GM18867 (cell line): ENCODE data around the gene SRP14.

Source experiments
- ATAC-seq: cut with Tn5 transposase; IDR thresholded peaks from one replicate; pipeline ENCODE4 v1.9.1; 2021; ENCODE audit warnings: mild to moderate bottlenecking, moderate library complexity; ENCODE audit not compliant: unreplicated experiment

The SRP14 gene

DNA sequence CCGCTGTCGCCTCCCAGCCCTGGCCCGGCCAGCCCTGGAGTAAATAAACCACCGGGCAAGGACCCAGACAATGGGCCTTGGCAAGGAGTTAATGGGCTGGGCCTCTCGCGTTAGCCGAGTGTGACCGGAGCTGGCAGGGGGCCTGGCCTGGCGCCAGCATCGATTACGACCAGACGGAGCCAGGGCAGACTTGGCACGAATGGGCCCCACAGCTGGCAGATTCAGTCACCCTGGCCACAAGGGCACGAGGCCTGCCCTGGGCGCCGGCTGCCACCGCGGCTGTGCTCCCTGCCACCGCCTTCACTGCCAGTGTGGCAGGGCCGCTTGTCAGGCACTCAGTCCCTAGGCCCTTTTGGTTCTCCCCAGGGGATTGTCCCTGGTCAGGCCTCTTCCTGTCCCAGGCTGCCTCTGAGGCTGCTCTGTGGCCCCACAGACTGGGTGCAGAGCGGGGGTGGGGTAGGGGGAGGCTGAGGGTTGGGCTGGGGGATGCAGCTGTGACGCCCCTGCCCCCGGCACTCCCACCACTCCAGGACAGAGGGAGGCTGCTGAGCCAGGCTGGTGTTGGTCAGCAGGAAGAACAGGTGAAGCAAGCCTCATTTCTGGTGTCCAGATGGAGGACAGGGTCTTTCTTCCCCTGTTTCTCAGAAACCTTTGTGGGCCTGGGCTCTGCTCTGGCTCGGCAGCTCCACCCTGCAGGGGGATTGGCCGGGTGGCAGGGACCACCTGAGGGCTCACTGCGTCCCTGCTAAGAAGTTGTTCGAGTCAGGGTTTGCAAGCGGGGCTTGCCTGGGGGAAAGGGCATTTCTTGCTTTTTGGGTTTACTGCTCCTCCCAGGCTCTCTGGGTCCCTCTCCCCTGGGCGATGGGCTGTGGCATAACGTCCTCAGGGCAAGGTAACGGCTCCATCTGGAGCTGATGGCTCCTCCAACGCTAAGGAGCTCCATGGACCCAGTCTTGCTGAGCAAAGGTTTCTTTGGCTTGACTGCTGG is 30.5 kb upstream of the SRP14 start:
- ATAC-seq, result peak; percentile 59

DNA sequence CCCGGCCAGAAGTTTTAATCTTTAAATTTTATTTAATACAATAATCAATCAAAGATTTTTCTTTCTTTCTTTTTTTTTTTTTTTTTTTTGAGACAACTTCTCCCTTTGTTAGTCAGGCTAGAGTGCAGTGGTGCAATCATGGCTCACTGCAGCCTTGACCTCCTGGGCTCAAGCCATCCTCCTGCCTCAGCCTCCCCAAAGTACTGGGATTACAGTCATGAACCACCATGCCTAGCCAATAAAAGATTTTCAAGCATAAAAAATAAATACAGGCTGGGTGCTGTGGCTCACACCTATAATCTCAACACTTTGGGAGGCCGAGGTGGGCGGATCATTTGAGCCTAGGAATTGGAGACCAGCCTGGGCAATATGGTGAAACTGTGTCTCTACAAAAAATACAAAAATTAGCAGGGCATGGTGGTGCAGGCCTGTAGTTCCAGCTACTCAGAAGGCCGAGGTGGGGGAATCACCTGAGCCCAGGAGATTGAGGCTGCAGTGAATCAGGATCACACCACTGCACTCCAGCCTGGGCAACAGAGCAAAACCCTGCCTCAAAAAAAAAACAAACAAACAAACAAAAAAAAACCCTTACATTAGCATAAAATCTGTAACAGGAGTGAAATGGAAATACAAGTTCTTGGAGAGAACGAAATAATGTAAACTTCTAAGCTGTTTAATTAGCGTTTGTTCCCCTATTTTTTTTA is 29.1 kb upstream of the SRP14 start:
- no peak for ATAC-seq

DNA sequence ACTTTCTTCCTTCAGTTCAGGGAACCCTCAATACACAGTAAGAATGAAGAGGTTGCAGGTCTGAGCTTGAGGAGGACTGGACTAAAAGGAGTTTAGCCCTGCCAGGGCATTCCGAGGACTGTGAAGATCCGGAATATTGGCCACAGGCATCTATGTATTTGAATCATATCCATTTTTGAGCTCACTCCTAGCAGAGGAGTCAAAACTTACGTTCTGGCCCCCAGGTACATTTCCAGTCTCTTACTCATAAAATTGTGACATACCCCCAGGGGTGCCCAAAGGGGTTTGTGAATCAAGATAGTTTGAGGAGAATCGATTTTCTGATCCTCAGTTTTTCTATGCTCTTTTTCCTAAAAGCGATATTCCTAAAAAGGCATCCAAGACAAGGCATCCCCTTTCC is 27.6 kb upstream of the SRP14 start:
- no peak for ATAC-seq

DNA sequence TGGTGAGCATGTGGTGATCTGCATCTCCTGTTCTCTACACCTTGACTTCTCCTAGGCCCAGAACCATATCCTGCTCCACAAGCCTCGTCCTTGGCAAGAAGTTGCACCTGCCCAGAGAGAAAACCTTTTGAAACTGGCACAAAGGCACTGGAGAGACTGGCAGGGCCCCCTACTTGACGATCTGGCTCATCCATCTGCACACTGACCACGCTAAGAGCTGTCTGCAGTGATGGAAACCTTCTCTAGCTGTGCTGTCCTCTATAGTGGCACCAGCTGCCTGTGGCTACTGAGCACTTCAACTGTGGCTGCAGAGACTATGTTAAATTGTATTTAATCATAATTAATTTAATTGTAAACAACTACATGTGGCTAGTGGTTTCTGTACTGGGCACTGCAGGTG is 26.2 kb upstream of the SRP14 start:
- no peak for ATAC-seq

DNA sequence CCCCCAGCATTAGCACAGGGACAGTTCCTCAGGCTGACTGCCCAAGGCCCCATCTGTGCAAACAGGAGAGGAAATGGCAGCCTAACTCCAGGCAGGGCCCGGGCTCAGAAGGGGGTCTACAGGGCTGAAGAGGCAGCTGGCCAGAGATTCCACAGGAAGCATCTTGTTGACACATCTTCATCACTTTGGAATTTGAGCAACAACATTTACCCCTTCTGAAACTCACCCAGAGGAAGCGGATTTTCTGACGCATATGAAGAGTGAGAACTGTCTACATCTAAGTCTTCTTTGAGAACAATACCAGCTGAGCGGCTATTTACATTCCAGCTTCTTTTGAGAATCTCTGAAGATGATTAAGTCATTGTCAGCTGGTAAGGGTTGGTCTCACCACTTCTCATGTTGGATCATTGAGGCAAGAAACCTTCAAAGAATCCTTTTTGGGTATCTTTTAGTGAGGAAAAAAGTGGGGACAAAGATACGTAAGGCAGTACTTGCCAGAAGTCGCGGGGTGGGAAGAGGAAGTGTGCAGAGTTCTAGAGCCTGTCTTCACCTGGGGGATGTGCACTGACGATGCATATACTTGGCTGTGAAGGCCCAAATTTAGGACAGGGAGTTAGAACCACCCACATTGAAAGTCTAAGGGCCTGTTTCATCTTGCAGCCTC is 25.4 kb upstream of the SRP14 start:
- ATAC-seq, result peak; percentile 54

DNA sequence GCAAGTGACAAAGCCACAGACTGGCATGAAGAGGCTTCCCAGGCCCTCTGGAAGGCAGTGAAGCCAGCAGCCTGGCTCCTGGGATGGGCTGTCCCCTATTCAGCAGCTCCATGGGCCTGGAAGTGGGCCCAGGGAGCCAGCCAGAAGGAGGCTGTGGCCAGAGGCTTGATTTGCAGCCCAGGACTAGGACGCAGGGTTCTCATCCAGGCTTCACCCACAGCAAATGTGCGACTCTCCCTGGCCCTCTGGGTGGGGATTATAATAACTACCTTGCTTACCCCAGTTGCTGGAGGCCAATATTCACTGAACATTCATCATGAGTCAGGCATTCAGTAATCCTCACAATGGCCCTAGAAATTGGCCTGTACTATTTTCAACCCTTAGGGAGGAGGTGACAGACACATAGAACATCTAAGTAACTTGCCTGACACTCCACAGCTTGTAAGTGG is 24.6 kb upstream of the SRP14 start:
- ATAC-seq, result no peak

DNA sequence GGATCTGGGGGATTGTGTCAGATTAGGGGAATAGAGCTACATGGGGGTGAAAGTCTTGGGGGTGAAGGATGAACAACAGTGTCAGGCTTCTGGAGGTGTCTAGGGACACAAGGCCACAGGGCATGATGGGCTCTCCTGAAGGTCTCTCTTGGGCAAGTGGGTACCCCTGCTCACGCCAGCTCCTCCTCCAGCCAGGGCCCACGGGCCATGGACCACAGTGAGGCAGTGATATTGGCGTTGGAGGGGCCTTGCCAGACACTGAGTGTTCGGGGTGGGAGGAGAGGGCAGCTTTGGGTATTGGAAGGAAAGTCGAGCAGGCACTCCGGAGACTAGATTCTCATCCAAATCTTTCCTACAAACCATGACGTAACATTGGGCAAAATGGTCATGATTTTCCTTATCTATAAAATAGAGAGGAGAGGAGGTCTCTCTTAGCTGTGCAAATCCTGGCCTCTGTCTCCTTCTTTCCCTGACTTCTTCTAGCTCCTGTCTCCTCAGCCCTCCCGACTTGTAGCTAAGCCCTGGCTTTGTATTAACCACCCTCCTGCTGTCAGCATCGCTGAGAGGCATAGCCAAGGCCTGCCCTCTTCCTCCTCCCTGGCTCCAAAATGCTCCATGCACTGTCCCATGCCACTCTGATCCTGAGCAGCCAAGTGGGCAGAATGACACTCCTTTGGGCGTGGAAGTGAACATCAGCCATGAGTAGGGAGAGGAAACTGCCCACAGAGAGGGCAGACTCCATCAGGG is 24.0 kb upstream of the SRP14 start:
- ATAC-seq, result no peak

DNA sequence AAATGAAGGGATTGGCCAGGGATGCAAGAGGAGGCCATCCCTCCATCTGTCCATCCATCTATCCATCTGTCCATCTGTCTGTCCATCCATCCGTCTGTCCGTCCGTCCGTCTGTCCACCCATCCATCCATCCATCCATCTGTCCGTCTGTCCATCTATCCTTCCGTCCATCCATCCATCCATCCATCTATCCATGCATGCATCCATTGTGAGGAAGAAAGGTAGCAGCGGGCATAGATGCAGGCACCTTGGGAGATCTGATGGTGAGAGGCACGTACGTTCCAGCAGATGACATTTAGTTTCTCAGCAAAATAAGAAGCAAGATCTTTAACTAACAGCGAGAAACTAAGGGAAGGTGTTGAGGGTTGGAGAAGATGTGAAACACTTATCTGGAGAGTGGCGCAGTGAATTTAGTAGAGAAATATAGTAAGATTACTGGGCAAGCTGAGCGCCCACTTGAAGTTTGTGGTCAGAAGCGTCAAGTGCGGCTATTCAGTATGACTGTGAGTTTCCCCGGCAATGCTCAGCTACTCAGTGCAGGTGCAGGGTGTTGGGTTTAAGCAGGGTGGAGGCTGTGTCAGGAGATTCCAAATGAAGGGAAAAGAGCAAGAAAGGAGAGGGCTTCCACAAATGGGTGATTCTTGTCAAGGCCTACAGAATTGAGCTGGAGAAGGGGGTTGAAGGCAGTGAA is 22.4 kb upstream of the SRP14 start:
- ATAC-seq, result peak; percentile 71

DNA sequence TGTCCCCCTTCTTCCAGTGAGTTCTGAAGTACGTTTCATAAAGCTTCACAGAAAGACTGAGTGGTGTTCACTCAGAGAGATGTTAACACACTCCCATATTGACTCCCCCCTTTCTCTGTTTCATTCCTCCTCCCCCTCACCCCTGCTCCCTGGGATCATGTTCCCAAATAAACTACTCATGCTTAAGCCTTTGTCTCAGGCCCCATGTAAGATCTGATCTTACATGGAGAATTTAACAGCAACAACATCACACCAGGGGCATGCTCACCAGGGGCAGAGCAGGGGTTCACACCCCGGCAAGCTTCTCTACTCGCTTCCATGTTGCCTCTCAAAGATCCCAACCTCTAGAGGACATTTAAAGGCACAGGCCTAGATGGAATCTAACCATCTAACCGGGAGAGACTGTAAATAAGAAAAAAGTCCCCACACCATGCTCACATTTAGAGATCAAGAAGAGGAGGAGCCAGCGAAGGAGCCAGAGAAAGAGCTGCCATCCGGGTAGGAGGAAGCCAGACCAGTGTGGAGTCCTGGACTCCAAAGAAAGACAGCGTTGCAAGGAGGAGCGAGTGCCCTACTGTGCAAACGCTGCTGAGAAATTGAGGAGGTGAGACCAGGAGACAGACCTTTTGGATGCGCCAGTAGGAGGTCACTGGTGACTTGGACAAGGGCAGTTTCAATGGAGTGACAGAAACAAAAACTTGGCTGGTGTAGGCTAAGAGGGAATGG is 21.4 kb upstream of the SRP14 start:
- ATAC-seq, result no peak

DNA sequence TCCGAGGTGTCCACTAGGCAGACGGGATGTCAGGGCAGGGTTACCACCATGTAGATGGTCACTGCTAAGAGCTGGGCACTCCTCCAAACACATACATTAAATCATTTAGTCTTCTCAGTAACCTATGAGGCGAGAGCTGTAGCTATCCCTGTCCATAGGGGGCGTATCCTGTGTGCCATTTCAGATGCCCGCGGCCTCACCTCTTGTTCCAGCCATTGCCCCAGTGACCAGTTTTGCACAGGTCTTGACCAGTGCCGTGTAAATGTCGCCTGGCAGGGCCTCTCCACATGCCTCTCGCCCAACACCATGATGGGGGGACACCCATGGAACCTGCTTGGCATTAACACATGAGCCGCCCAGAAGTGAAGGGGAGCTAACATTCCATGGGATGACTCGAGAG is 20.8 kb upstream of the SRP14 start:
- no peak for ATAC-seq

DNA sequence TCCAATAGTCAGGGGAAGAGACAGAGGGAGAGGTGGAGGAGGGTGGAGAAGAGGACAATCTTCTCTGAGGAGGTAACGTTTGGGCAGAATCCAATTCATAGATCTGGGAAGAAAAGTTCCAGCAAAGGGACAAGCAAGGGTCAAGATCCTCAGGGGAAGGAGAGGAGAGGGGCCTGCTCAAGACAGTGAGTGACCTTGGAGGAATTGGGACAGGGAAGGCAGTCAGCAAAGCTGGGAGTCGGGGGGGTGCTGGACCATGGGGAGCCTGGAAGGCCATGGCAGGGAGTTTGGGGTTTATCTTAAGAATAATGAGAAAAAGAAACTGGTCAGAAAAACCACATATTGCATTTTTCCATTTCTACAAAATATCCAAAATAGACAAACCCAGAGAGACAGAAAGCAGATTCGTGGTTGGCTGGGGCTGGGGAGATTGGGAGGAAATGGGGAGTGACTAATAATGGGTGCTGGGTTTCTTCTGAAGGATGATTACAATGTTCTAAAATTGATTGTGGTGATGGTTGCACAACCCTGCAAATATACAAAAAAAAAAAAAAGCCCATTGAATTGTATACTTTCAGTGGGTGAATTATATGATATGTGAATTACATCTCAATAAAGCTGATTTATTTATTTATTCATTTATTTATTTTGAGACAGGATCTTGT is 19.6 kb upstream of the SRP14 start:
- no peak for ATAC-seq

DNA sequence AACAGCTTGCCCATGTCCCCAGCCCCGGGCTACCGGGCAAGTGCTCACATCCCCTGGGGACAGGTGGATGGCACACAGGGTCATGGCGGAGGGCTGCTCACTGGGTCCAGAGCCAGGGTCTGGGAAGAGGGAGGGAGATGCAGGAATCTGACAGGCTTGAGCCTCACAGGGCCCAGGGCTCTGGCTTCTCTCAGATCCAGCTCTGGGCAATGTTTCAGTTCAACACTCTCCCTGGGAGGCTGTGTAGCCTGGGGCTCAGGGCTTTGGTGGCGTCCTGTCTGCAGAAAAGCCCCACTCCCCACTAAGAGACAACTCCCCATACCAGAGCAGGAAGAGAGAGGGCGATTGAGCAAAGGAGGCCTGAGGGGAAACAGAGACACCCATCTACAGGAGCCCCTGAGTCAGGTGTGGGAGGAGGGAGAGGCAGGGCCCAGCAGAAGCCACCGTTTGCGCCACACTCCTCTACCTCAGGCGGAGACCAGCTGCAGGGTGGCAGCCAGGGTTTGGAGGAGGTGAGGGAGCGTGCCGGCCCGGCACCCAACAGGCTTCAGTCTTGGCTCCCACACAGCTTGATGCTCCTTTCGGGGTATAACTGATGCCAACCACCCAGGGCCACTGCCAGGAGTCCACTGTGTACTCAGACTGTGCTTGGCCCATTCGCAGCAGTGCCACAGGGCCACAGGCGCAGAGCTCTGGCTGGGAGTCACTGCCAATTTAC is 16.8 kb upstream of the SRP14 start:
- ATAC-seq, result no peak

DNA sequence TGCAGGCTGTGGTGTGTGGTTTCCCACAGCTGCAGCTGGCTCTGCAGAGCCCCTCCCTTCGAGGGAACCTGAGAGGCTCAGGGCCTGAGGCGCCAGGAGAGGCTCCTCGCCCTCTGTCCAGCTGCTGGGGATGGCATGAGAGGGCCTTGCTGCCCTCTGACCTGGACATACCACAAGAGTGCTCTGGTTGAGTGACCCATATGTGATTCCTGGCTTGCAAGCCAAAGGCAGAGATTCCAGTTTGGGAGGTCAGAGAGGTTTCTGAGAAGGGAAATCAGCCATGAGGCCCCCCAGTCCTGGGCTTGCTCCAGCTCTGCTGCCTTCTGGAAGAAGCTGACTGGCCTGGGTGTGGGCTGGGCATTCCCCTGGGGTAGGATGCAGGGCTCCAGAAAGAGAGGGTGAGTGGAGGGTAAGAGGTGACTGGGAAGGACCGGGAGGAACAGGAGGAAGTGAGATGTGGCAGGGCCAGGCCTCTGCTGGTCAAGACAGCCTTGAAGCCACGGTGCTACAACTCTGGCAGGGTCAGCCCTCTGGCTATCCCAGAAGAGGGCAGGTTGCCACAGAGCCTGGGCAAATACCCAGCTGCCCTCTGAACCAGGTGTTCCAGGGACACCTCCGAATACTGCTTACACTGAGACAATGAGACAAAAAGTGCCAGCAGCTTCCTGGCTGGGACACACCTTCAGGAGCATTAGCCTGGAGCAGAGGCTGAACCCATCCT is 16.0 kb upstream of the SRP14 start:
- peak; percentile 75 for ATAC-seq

DNA sequence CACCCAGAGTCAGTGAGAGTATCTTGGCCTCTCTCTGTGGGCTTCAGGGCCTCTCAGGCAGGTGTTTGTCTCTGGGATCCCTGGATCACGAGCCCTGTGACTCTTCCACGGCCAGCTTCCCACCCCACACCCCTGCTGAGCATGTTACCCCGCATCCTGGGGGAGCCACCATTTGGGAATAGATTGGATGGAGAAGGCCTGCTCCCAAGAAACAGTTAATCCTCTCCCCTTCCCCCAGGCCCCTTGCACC is 15.5 kb upstream of the SRP14 start:
- ATAC-seq, result peak; percentile 52

DNA sequence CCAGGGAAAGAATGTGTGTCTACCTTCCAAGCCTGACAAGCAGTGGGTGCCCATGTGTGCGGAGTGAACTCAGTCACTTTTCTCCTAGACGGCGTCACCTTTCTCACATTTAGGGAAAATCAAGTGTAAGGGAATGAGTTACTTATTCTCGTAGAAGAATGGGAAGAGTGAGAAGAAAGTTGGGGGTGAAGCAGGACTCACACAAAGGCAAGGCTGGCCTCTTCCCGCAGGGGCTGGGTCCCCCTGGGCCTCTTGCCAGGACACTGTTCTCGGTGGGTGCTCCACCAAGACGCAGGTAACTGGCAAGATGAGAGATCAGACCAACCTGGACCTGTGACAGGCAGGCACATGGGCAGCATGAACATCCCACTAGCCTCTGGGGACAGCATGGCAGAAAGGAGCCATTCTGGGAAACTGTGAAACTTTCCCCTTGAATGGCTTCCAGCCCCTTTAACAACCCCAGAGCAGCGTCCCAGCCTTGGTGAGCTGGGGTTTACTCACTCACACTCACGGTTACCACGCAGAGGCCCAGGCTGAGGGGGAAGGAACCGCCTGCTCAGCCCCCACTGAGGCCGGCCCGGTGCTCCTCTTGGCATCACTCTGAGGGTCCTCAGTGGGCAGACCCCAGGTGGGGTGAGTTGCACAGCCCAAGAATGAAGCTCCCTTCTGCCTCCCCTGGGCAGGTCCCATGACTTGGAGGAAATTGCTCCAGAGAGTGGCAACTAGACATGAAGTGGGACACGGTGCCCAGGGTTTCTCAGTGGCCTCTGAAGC is 15.0 kb upstream of the SRP14 start:
- peak; percentile 24 for ATAC-seq

DNA sequence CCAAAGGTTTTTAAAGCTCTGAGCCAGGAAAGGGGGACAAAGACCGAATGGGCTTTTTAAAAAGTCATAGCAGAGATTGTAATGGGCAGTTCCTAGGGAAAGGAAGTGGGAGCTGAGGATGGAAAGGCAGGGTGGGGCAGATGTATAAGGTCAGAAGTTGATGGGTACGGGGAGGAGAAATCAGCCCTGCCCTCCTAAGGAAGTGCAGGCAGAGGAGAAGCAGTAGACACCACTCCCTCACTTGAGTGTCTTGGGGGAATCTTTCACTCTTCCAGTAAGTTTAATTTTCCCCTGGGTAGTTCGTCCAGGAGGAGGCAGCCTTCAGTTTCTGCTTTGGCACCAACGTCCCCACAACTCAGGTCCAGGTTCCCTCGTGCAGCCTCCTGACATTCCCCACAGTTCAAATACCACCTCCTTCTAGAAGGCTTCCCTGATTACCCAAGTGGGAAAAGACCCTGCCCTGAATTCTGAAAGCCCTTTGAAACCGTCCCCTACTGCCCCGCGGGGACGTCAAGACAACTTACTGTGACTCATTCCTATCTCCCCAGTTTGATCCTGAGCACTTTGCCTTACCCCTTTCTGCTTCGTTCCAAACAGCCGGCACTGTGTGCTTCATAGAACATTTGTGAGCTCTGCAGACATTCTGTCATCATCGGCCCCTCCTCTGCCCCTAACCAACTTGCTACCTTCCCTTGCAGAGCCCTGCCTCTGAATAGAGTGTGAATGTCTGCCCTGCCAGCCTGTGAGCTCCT is 14.3 kb upstream of the SRP14 start:
- ATAC-seq, result no peak

DNA sequence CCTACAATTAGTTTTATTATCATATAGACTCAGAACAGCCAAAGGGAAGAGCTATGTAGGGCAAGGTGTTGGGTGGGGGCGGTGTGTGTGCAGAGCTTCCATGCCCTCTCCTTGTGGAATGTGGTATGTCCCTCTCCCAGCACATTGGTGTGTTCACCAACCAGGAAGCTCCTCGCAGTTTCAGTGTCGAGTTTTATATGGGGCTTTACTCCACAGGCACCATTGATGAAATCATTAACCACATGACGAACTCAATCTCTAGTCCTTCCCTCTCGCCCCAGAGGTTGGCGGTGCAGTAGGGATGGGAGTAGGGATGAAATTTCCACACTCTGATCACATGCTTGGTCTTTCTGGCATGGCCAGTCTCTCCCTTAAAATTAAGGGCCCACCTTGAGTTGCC is 13.6 kb upstream of the SRP14 start:
- ATAC-seq, result no peak
